GM12875 (cell line): ENCODE results near the gene COL6A3.

ENCODE experiments used
- H3K4me3 ChIP-seq: one replicate; pipeline ENCODE4 v1.5.1; 2011; ENCODE audit warnings: low read depth, low read length, control low read depth
- CTCF ChIP-seq: IDR thresholded peaks from 2 replicates; pipeline ENCODE4 v1.5.1; 2011; ENCODE audit warnings: low read depth, mild to moderate bottlenecking, control low read depth, inconsistent platforms, low read length, moderate library complexity, borderline replicate concordance; ENCODE audit not compliant: insufficient read depth

The COL6A3 gene

GRCh38 chr2:237380768-237381167 lies 33.2 kb downstream of the COL6A3 start:
- no peak for TF ChIP-seq CTCF

GRCh38 chr2:237379636-237380035 lies 34.3 kb downstream of the COL6A3 start:
- H3K4me3 ChIP-seq = no peak overlapping the region
- TF ChIP-seq CTCF = no peak

More at GRCh38 chr2:237380768-237381167, 33.2 kb downstream of the COL6A3 start:
- H3K4me3 ChIP-seq = no peak overlapping the region

DNA sequence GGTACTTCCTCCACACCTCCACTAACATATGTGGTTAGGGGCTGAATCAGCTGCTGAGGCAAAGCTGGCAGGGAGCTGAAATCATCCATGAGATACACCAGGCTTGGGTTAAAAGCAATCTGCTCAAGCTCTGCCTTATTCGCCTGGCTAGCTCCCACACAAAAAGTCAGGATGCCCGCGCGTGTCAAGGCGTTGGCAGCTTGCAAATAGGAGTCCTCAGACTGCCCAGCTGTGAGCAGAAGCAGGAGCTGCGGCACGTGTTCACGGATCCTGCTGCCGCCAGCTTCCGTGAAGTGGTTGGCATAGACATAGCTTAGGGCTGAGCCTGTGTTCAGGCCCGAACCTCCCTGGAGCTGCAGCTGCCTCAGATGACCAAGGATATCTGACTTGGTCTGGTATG lies 35.3 kb downstream of the COL6A3 start:
- no peak overlapping the region for H3K4me3 ChIP-seq
- no peak for TF ChIP-seq CTCF

DNA sequence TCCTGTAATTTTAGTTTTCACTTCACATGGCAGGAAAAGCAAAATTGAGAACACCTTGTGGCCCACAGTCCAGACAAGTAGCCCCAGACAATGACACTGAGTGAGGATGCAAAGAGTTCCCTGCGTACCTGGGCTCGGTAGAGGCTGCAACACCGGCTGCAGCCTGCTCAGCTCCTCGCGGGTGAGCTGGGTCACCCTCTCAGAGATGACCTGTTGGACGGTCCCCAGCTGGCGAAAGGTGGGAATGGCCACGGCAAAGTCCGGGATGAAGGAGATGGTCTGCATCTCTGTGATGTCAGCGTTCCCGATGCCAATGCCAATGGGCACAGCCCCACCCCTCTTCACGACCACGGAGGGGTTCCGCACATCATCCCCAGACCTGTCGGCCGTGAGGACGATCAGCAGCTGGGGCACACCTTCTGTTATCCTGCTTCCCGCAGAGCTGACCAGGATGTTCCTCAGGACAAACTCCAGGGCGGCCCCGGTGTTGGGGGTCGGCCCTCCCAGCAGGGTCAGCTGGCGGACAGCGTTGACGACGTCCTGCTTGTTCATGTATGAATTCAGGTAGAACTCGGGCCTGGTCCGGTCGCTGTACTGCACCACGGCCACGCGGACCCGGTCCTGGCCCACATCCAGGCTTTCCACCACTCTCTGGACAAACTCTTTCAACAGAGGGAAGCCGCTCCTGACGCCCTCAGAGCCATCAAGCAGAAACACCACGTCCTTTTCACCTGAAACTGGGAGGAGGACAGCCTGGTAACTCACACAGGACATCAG lies 39.5 kb downstream of the COL6A3 start:
- TF ChIP-seq CTCF = no peak
- H3K4me3 ChIP-seq = no peak overlapping the region

- TF ChIP-seq CTCF = no peak
- no peak overlapping the region for H3K4me3 ChIP-seq
These were observed 42.1 kb downstream of the COL6A3 start for GRCh38 chr2:237371856-237372255.

GRCh38 chr2:237365671-237366070 lies 48.3 kb downstream of the COL6A3 start:
- no peak overlapping the region for H3K4me3 ChIP-seq
- no peak for TF ChIP-seq CTCF

DNA sequence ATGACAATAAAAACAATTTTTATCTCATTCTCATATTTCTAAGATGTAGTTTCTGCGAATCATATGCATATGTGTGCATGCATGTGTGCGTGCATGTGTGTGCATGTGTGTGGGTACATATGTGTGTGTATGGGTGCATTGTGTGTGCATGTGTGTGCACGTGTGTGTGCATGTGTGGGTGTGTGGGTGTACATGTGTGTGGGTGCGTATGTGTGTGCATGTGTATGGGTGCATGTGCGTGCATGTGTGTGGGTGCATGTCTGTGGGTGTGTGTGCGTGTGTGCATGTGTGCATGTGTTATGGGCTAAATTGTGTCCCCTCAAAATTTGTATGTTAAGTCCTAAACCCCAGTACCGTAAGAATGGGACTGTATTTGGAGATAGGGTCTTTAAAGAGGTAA lies 49.3 kb downstream of the COL6A3 start:
- no peak for TF ChIP-seq CTCF
- no peak overlapping the region for H3K4me3 ChIP-seq
